GM12878 (cell line): Measurements from ENCODE around the gene FAM114A2. TPM values are rescaled to one million over a fixed set of nuclear protein-coding genes. Genes with fewer than 3 reads are reported as not detected.

ENCODE experiments used
- ATAC-seq: fragments of 200-7000 bp; cut with Tn5 transposase; 3 replicates; pipeline ENCODE4 v1.9.1; 2020; ENCODE audit warnings: mild to moderate bottlenecking, moderate library complexity
- BruUV-seq: library from RNA; stranded (reverse); fragments of 400-500 nt; replicated peaks from 2 replicates; lab custom pipeline; 2021; lab: Mats Ljungman, UMichigan
- CTCF ChIA-PET: fragments of 300-600 bp; sonication (Branson Sonifier 250); formaldehyde crosslinking; extraction: SDS; loops from one replicate; lab custom pipeline; 2021; ENCODE audit warnings: inconsistent platforms; lab: Yijun Ruan, JAX
- POLR2A ChIA-PET: fragments of 350-600 bp; formaldehyde crosslinking; extraction: SDS; loops from one replicate; lab custom pipeline; 2021; ENCODE audit warnings: inconsistent platforms; lab: Charles Lee
- RAD21 ChIA-PET: fragments of 300-600 bp; sonication (Branson Sonifier 250); formaldehyde crosslinking; loops from one replicate; lab custom pipeline; 2023; ENCODE audit warnings: antibody characterized with exemption; ENCODE audit not compliant: unreplicated experiment; lab: Charles Lee
- SMC1A ChIA-PET: fragments of 300-600 bp; sonication (Branson Sonifier 250); formaldehyde crosslinking; loops from one replicate; lab custom pipeline; 2023; ENCODE audit not compliant: unreplicated experiment, uncharacterized antibody; lab: Charles Lee
- DNase-seq: peaks from one replicate; pipeline ENCODE4 v3.0.0-alpha.2; 2011; ENCODE audit warnings: low read depth, low spot score
- FAIRE-seq: peaks from 3 replicates; lab custom pipeline; 2011; peaks lifted over from hg19 to GRCh38; lab: Jason Lieb, UNC
- H2AFZ ChIP-seq: 2 replicates; pipeline ENCODE4 v1.6.0; 2011; ENCODE audit warnings: low read depth, low read length, control low read depth; ENCODE audit not compliant: control insufficient read depth
- H3K27ac ChIP-seq: 2 replicates; pipeline ENCODE4 v1.5.1; 2011; ENCODE audit warnings: control low read depth; ENCODE audit not compliant: control insufficient read depth, insufficient read depth
- H3K27me3 ChIP-seq, 2 experiments: replicated peaks in 1 of 2; 2 replicates each; pipeline versions ENCODE4 v1.6.0 to v1.6.1; 2011; ENCODE audit warnings: low read length in 1 of 2; ENCODE audit not compliant: control insufficient read depth in 2 of 2, insufficient read depth in 2 of 2
- H3K36me3 ChIP-seq, 2 experiments: 2 replicates each; pipeline ENCODE4 v1.5.1; 2011; ENCODE audit warnings: low read length in 1 of 2; ENCODE audit not compliant: control insufficient read depth in 2 of 2, insufficient read depth in 2 of 2
- H3K4me1 ChIP-seq: 2 replicates; pipeline ENCODE4 v1.6.1; 2011; ENCODE audit warnings: mild to moderate bottlenecking, low read length, moderate library complexity, mixed read lengths; ENCODE audit not compliant: control insufficient read depth, insufficient read depth
- H3K4me2 ChIP-seq: 2 replicates; pipeline ENCODE4 v1.6.0; 2011; ENCODE audit warnings: control low read depth; ENCODE audit not compliant: control insufficient read depth, insufficient read depth
- H3K4me3 ChIP-seq: fragments of 200-600 bp; sonication (generic); 2 replicates; pipeline ENCODE4 v1.5.1; 2016
- H3K79me2 ChIP-seq: 2 replicates; pipeline ENCODE4 v1.6.0; 2011; ENCODE audit warnings: low read length; ENCODE audit not compliant: control insufficient read depth, insufficient read depth
- H3K9ac ChIP-seq: 2 replicates; pipeline ENCODE4 v1.8.0; 2011; ENCODE audit warnings: low read length, control low read depth, mixed read lengths; ENCODE audit not compliant: control insufficient read depth, insufficient read depth
- H3K9me3 ChIP-seq: replicated peaks from 3 replicates; pipeline ENCODE4 v1.5.1; 2011; ENCODE audit warnings: mild to moderate bottlenecking, low read length; ENCODE audit not compliant: control insufficient read depth, insufficient read depth
- H4K20me1 ChIP-seq: 2 replicates; pipeline ENCODE4 v1.6.0; 2011; ENCODE audit not compliant: control insufficient read depth, insufficient read depth
- BACH1 ChIP-seq: fragments of 450-650 bp; IDR thresholded peaks from 2 replicates; pipeline ENCODE4 v1.6.1; 2017; ENCODE audit warnings: mild to moderate bottlenecking, borderline replicate concordance
- CBX5 ChIP-seq: sonication (generic); IDR thresholded peaks from 2 replicates; pipeline ENCODE4 v1.6.1; 2016; ENCODE audit warnings: low read depth, moderate library complexity, mild to moderate bottlenecking, inconsistent platforms
- CTCF ChIP-seq, 3 experiments: IDR thresholded peaks in 2 of 3; conservative IDR thresholded peaks in 1 of 3; 2 replicates each; pipeline ENCODE4 v1.5.1; 2011; ENCODE audit warnings: low read depth in 3 of 3, low read length in 3 of 3, mild to moderate bottlenecking in 3 of 3, control low read depth in 2 of 3, moderate library complexity in 2 of 3, inconsistent platforms in 1 of 3, mixed read lengths in 1 of 3; ENCODE audit not compliant: control insufficient read depth in 2 of 3, insufficient read depth in 1 of 3; ENCODE audit errors: extremely low read depth in 1 of 3
- EZH2 ChIP-seq: IDR thresholded peaks from 2 replicates; pipeline ENCODE4 v1.6.1; 2012; ENCODE audit warnings: low read depth, mild to moderate bottlenecking, control low read depth, inconsistent platforms, low read length, borderline replicate concordance; ENCODE audit not compliant: control insufficient read depth
- HCFC1 ChIP-seq: fragments of 150-350 bp; IDR thresholded peaks from 2 replicates; pipeline ENCODE4 v1.6.1; 2014; ENCODE audit warnings: low read length
- HSF1 ChIP-seq: fragments of 150-350 bp; IDR thresholded peaks from 2 replicates; pipeline ENCODE4 v1.6.1; 2014; ENCODE audit warnings: mild to moderate bottlenecking, low read depth, low read length
- JUNB ChIP-seq: IDR thresholded peaks from 2 replicates; pipeline ENCODE4 v1.6.1; 2016; ENCODE audit warnings: antibody characterized with exemption, mild to moderate bottlenecking
- NFYA ChIP-seq: IDR thresholded peaks from 2 replicates; pipeline ENCODE4 v1.6.1; 2011; ENCODE audit warnings: low read depth, mild to moderate bottlenecking, low read length, improper control_type of control experiment, borderline replicate concordance
- NR2C2 ChIP-seq: IDR thresholded peaks from 2 replicates; pipeline ENCODE4 v1.6.1; 2011; ENCODE audit warnings: borderline replicate concordance, low read depth; ENCODE audit not compliant: control insufficient read depth, insufficient read length
- NRF1 ChIP-seq: conservative IDR thresholded peaks from 2 replicates; pipeline ENCODE4 v1.6.1; 2011; ENCODE audit warnings: mild to moderate bottlenecking, low read depth, low read length, improper control_type of control experiment
- PAX8 ChIP-seq: fragments of 450-650 bp; IDR thresholded peaks from 2 replicates; pipeline ENCODE4 v1.6.1; 2017; ENCODE audit warnings: mild to moderate bottlenecking, moderate library complexity
- RAD51 ChIP-seq: fragments of 450-650 bp; IDR thresholded peaks from 2 replicates; pipeline ENCODE4 v1.6.1; 2016; ENCODE audit warnings: moderate library complexity, mild to moderate bottlenecking, inconsistent platforms
- RELA ChIP-seq: fragments of 450-650 bp; IDR thresholded peaks from 2 replicates; pipeline ENCODE4 v1.8.0; 2014; ENCODE audit warnings: borderline replicate concordance; ENCODE audit not compliant: partially characterized antibody
- ZBTB33 ChIP-seq: fragments of 450-650 bp; IDR thresholded peaks from 2 replicates; pipeline ENCODE4 v1.6.1; 2017; ENCODE audit warnings: mild to moderate bottlenecking
- ZBTB4 ChIP-seq: fragments of 450-650 bp; formaldehyde crosslinking; IDR thresholded peaks from 2 replicates; pipeline ENCODE4 v1.4.0; 2022; ENCODE audit warnings: mild to moderate bottlenecking, moderate library complexity
- WGBS: methylation state at CpG from one replicate; pipeline ENCODE4 v1.1.6; 2016; ENCODE audit warnings: low lambda C conversion rate; ENCODE audit not compliant: insufficient replicate concordance, insufficient coverage; ENCODE audit errors: missing lambda C conversion rate; 5-methylcytosine and 5-hydroxymethylcytosine counted together
- in situ Hi-C: fragments of 300-500 bp; cut with MboI; formaldehyde crosslinking; loops from 9 replicates; pipeline ENCODE4 v1.14.3; 2018; ENCODE audit warnings: mixed read lengths
- intact Hi-C: fragments of 100-400 bp; cut with micrococcal nuclease; formaldehyde crosslinking; loops from one replicate; pipeline ENCODE4 v1.14.2; 2022; ENCODE audit not compliant: unreplicated experiment
- polyA plus RNA-seq, 11 experiments: library from polyadenylated mRNA; depleted of rRNA in 4 of 11; unstranded in 6 of 11; stranded (reverse) in 5 of 11; fragments of >200 nt; fragmentation: Nextera tagmentation in 4 of 11; fragmentation: Illumina TruSeq in 1 of 11; extraction: Ambion mirVana in 4 of 11; extraction: Trizol in 1 of 11; gene quantifications; 1 replicate in 1 of 11; 2 replicates in 10 of 11; pipeline versions ENCODE4 v1.2.1 to v1.2.3, GENCODE V29; 2011 to 2016; ENCODE audit warnings: inconsistent platforms in 2 of 11, missing spikeins in 2 of 11, low read depth in 1 of 11
- total RNA-seq, 4 experiments: library from RNA; depleted of rRNA in 3 of 4; stranded (reverse); fragments of >200 nt in 3 of 4; fragmentation: Illumina TruSeq in 1 of 4; extraction: Trizol in 1 of 4; gene quantifications; 2 replicates each; pipeline versions ENCODE4 v1.2.1 to v1.2.3, GENCODE V29; 2013 to 2021

Gene FAM114A2
- total and polyA plus RNA-seq, 10 of the 15 experiments (the other 5 are each of a cell fraction or from before 2014, with no cell fraction given), result 16.8 to 32.8 (median 24.3) TPM

GRCh38 chr5:153999995-154000394 is 38.7 kb downstream of the FAM114A2 start:
- RAD21 ChIA-PET, result interaction anchor here (1.3 kb wide), 1 partner anchor 405 kb away, joined by 3 read pairs; no protein-coding TSS in a partner anchor
- BruUV-seq, result no TSS peak
- TF ChIP-seq RELA, result no peak
- TF ChIP-seq RAD51, result no peak
- TF ChIP-seq JUNB, result no peak
- TF ChIP-seq ZBTB33, result no peak
- TF ChIP-seq ZBTB4 (CRISPR knock-in tag), result no peak
- TF ChIP-seq HCFC1, result no peak
- TF ChIP-seq PAX8, result no peak
- no peak for TF ChIP-seq CTCF (IDR thresholded peaks at IDR 0.05 in 2 of 3, conservative IDR thresholded peaks at IDR 0.05 in 1 of 3; ENCODE audit: control insufficient read depth in 2 of 3, extremely low read depth in 1 of 3, insufficient read depth in 1 of 3, low read depth in 3 of 3, low read length in 3 of 3)
- TF ChIP-seq CBX5, result no peak
- no peak for TF ChIP-seq NRF1
- TF ChIP-seq NFYA, result no peak
- TF ChIP-seq NR2C2, result no peak
- TF ChIP-seq BACH1, result no peak
- TF ChIP-seq EZH2, result no peak
- TF ChIP-seq HSF1, result no peak

More at GRCh38 chr5:153999995-154000394, 38.7 kb downstream of the FAM114A2 start:
- no peaks in the 10 kb centered on the region for H4K20me1 ChIP-seq
- in situ Hi-C loops (no loop called here), intact Hi-C loops (no loop called here)
- no peaks in the 10 kb centered on the region for H3K9me3 ChIP-seq
- no peak for ATAC-seq
- no peaks in the 10 kb centered on the region for H3K4me1 ChIP-seq
- FAIRE-seq, result no peak
- H3K36me3 ChIP-seq, result peaks cover 0 to 4% of the 10 kb centered on the region in 2 experiments; a peak in 1 of 4 replicates
- no peak overlapping the region for H3K9ac ChIP-seq
- H3K27me3 ChIP-seq, result no peaks in the 10 kb centered on the region
- H3K4me2 ChIP-seq, result no peak overlapping the region
- no peak for DNase-seq
- H3K4me3 ChIP-seq, result no peak overlapping the region
- ChIA-PET POLR2A (no interaction called here), SMC1A (no interaction called here), CTCF (interaction anchor here (0.7 kb wide), 1 partner anchor 399 kb away, joined by 3 read pairs; no protein-coding TSS in a partner anchor)
- no peak overlapping the region for H3K27ac ChIP-seq
- no peak overlapping the region for H2AFZ ChIP-seq
- H3K79me2 ChIP-seq, result no peaks in the 10 kb centered on the region
- WGBS, result 94% methylated on average over 3 of the region's 3 CpGs
